Left lung (tissue), 10 donors: ENCODE results near the gene NELFB. TPM values are rescaled to one million over a fixed set of nuclear protein-coding genes. Genes with fewer than 3 reads are reported as not detected.
A peak's percentile ranks its signal among the peaks of the same experiment; 100 is the strongest.

Experiments
- ATAC-seq: fragments of 200-7000 bp; cut with Tn5 transposase; one replicate; pipeline ENCODE4 v1.9.1; 2020; ENCODE audit warnings: moderate library complexity
- DNase-seq, 4 donors: peaks; one replicate each; pipeline ENCODE4 v3.0.0-alpha.2; 2013 to 2020
- H3K27ac ChIP-seq, 2 donors: fragments of 200-600 bp; sonication (generic) in 1 of 2; one replicate each; pipeline versions ENCODE4 v1.5.0 to v1.8.0; 2020 to 2021
- H3K27me3 ChIP-seq, 2 donors: fragments of 200-600 bp; sonication (generic) in 1 of 2; one replicate each; pipeline versions ENCODE4 v1.5.0 to v1.8.0; 2020 to 2021
- H3K36me3 ChIP-seq, 2 donors: fragments of 200-600 bp; sonication (generic) in 1 of 2; one replicate each; pipeline versions ENCODE4 v1.5.0 to v1.8.0; 2020 to 2021
- H3K4me1 ChIP-seq, 2 donors: fragments of 200-600 bp; one replicate each; pipeline ENCODE4 v1.8.0; 2021
- H3K4me3 ChIP-seq, 2 donors: fragments of 200-600 bp; sonication (generic) in 1 of 2; one replicate each; pipeline versions ENCODE4 v1.5.0 to v1.8.0; 2020 to 2021; ENCODE audit warnings: mild to moderate bottlenecking in 1 of 2
- H3K9me3 ChIP-seq, 2 donors: fragments of 200-600 bp; sonication (generic) in 1 of 2; one replicate each; pipeline versions ENCODE4 v1.5.0 to v1.8.0; 2020 to 2021
- intact Hi-C, 2 donors: fragments of 100-400 bp; cut with DNase I; formaldehyde crosslinking; loops; one replicate each; pipeline versions ENCODE4 v1.11.2 to v1.14.2; 2022
- polyA plus RNA-seq, 6 donors: library from polyadenylated mRNA; unstranded; fragments of 120-200 nt; gene quantifications; one replicate each; pipeline ENCODE4 v1.2.1, GENCODE V29; 2013; ENCODE audit not compliant: insufficient read length in 6 of 6
- total RNA-seq, 2 donors: library from RNA; stranded (reverse); fragmentation: NEBNext Ultra II Directional; extraction: Animal tissue kit (Norgen Biotek cat#: 25700); gene quantifications; one replicate each; pipeline ENCODE4 v1.2.1, GENCODE V29; 2021
- TF ChIP-seq, protein P1 (sequence below), 2 donors: fragments of 200-600 bp; sonication (generic) in 1 of 2; IDR thresholded peaks; one replicate each; pipeline versions ENCODE4 v1.5.0 to v1.8.0; 2021; ENCODE audit warnings: antibody characterized with exemption in 2 of 2
- donor health status: DM: no; HTN: yes; CAD: no.
- donor health status: DM: no; HTN: no; CAD: no.

The NELFB gene
- total and polyA plus RNA-seq, 8 donors: 47.8 to 62.9 (median 55.6) TPM

DNA sequence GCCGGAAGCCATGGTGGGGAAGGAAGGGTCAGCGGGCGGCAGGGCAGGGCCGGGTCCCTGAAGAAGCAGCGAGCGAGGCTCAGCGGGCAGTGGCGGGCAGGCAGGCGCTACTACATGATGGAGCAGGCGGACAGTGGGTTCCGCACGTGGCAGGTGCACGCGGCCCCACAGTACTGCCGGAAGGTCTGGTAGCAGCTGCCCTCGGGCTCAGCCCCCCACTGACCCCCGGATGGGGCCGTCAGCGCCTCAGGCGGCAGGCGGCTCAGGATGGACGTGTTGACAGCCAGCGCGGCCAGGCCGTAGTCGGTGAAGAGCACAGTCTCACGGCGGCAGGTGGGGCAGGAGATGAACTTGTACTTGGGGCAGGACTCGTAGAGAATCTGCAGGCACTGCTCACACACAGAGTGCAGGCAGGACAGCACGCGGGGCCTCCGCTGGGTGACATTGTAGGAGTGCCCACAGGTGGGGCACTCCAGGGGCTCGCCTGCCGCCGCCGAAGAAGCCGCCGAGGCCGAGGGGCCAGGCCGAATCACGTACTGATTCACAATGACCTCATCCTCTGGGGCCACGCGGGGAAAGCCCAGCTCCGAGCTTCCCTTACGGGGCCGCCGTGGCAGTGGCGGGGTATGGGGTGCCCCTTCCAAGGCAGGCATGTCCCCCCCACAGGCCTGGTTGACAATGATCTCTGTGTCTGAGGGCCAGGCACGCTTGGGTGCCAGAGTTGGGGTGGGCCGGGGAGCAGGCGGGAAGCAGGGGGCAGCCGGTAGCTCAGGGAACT, 34.6 kb upstream of the NELFB start:
- peaks cover 16 to 58% of the 10 kb centered on the region in 2 donors for H3K4me1 ChIP-seq
- no peaks in the 10 kb centered on the region for H3K9me3 ChIP-seq
- H3K4me3 ChIP-seq: no peak overlapping the region
- DNase-seq: no peak
- intact Hi-C loops: no loop called here
- H3K27ac ChIP-seq: no peak overlapping the region
- no peak for ATAC-seq
- TF ChIP-seq, protein P1, sequence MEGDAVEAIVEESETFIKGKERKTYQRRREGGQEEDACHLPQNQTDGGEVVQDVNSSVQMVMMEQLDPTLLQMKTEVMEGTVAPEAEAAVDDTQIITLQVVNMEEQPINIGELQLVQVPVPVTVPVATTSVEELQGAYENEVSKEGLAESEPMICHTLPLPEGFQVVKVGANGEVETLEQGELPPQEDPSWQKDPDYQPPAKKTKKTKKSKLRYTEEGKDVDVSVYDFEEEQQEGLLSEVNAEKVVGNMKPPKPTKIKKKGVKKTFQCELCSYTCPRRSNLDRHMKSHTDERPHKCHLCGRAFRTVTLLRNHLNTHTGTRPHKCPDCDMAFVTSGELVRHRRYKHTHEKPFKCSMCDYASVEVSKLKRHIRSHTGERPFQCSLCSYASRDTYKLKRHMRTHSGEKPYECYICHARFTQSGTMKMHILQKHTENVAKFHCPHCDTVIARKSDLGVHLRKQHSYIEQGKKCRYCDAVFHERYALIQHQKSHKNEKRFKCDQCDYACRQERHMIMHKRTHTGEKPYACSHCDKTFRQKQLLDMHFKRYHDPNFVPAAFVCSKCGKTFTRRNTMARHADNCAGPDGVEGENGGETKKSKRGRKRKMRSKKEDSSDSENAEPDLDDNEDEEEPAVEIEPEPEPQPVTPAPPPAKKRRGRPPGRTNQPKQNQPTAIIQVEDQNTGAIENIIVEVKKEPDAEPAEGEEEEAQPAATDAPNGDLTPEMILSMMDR (IDR thresholded peaks at IDR 0.05): no peak
- peaks cover 0 to 18% of the 10 kb centered on the region in 2 donors for H3K27me3 ChIP-seq
- H3K36me3 ChIP-seq: peaks cover 0 to 14% of the 10 kb centered on the region in 2 donors

DNA sequence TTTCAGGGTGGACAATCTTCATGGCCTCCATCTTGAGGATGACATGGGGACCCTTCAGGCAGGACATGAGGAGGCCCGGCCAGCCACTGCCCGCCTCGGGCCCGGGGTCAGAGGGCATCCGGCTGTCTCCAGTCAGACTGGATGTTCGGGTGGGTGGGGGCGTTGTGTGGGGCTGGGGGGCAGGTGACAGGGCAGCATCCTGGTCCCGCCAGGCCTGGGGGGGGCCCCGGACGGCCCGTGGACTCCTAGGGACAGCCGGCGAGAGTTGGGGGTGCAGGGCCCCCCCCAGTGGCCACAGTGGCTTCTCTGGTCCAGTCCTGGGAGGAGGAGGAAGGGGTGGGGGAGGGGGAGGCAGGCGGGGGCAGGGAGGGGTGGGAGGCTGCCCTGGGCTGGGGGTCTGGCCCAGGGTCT, 34.0 kb upstream of the NELFB start:
- Histone ChIP-seq H3K27ac (no peak overlapping the region), H3K4me1 (peaks cover 16 to 60% of the 10 kb centered on the region in 2 donors), H3K36me3 (peaks cover 0 to 8% of the 10 kb centered on the region in 2 donors), H3K9me3 (no peaks in the 10 kb centered on the region), H3K27me3 (peaks cover 0 to 18% of the 10 kb centered on the region in 2 donors), H3K4me3 (peak overlapping the region in 1 of 2 donors; percentile 31)
- DNase-seq: no peak
- intact Hi-C loops: no loop called here
- TF ChIP-seq, protein P1 (IDR thresholded peaks at IDR 0.05): no peak
- ATAC-seq: no peak

DNA sequence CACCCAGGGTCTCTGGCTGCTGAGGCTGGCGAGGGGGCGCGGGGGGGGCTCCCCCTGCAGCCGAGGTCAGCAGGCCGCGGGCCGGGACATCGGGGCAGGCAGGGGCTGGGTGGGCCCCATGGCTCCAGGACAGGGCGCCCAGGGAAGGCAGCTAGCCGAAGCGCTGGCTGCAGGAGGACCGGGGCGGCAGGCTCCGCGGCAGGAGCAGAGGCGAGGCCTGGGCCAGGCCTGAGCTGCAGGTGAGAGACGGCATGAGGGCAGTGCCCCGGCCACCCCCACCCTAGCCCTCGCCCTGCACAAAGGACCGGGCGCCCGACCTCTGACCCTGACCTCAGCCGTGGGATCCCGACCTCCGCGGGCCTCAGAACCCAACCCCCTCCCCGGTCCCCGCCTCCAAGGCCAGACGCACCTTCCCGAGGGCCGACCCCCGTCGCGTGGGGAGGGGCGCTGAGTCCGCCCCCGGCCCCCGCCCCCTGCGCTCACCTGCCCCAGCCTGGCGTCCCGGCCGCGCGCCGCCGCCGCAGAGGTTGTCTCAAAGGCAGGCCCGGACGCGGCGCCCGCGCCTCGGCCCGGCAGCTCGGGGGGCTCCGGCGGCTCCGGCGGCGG, 33.5 kb upstream of the NELFB start:
- no peak overlapping the region for H3K27ac ChIP-seq
- H3K4me1 ChIP-seq: peaks cover 16 to 64% of the 10 kb centered on the region in 2 donors

DNA sequence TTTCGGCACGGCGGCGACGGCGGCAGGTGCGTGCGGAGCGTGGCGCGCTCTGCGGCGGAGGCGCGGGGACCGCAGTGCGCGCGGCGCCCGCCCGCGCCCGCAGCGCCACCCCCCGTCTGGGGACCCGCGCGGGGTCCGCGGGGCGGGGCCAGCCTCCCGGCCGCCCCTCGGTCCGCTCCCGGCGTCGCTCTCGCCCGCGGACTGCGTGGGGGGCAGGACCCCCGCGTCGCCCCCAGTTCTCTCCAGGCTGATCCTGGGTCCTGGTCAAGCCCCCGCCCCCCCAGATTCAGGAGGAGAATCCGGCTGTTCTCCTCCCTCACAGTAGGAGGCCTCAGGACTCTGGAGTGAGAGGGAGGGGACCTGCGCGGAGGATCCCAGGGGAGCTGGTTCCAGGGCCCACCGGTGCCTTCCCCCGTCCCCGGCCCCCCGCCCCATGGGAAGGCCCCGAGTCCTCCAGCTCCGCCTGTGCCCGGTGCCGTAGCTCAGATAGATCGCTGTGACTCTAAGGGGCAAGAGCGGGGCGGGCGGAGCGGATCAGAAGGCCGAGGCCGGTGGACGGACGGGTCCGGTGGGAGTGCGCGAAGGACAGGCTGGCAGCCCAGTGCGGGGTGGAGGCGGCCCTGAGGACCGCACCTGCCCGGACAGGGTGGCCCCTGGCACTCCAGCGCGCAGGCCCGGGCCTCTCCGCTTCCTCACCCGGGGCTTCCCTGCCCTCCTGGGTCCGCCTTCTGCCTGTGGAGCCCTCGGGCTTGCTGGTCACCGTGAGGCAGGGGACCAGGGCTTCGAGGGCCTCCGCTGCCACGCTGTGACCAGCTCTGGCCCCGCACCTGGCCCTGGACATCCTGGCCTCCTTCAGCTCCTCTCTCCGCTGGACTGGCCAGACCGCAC, 32.7 kb upstream of the NELFB start, which contains the start of gene RNF208:
Gene RNF208 (minus strand): TSS at position 51 of the 888 bp plus-strand sequence. CDS start 1,028 bp downstream, outside the sequence.
- peak; percentile 2 for ATAC-seq
- H3K36me3 ChIP-seq: no peaks in the 10 kb centered on the region
- peak within 1 kb of the TSS; percentile 86 to 90 for H3K27ac ChIP-seq
- H3K9me3 ChIP-seq: no peaks in the 10 kb centered on the region
- H3K27me3 ChIP-seq: peaks cover 0 to 29% of the 10 kb centered on the region in 2 donors
- H3K4me1 ChIP-seq: peaks cover 17 to 63% of the 10 kb centered on the region in 2 donors
- H3K4me3 ChIP-seq: peak within 1 kb of the TSS; percentile 47 to 70
- no peak for DNase-seq
- TF ChIP-seq, protein P1 (IDR thresholded peaks at IDR 0.05): no peak
- intact Hi-C loops: no loop called here

More for the DNA sequence above, 33.5 kb upstream of the NELFB start:
- peak overlapping the region; percentile 11 to 31 for H3K4me3 ChIP-seq
- ATAC-seq: no peak
- no peaks in the 10 kb centered on the region for H3K9me3 ChIP-seq
- intact Hi-C loops: no loop called here
- TF ChIP-seq, protein P1 (IDR thresholded peaks at IDR 0.05): no peak
- peaks cover 0 to 20% of the 10 kb centered on the region in 2 donors for H3K27me3 ChIP-seq
- DNase-seq: no peak
- peaks cover 0 to 3% of the 10 kb centered on the region in 2 donors for H3K36me3 ChIP-seq
